ENCODE results near the gene TTLL5. TPM values are rescaled to one million over a fixed set of nuclear protein-coding genes. Genes with fewer than 3 reads are reported as not detected.

The TTLL5 gene
- total RNA-seq, 1 donor from 2014 or later = 51.9 TPM

- peak; percentile 90 for TF ChIP-seq CTCF (IDR thresholded peaks at IDR 0.05; ENCODE audit: unreplicated experiment)
- H3K4me3 Mint-ChIP-seq (ENCODE audit: low read depth) = no peak overlapping the region
- DNase-seq (ENCODE audit: low spot score, unreplicated experiment) = peak; percentile 32
- no peaks in the 10 kb centered on the region for H3K9me3 Mint-ChIP-seq (ENCODE audit: low read depth)
- no peaks in the 10 kb centered on the region for H3K27me3 Mint-ChIP-seq
- peaks cover 6% of the 10 kb centered on the region for H3K36me3 Mint-ChIP-seq (ENCODE audit: insufficient read depth)
- no peak overlapping the region for H3K27ac Mint-ChIP-seq
- H3K4me1 Mint-ChIP-seq (ENCODE audit: low read depth) = peaks cover 2% of the 10 kb centered on the region
Observed at GRCh38 chr14:75906680-75907280, 245.7 kb downstream of the TTLL5 start.

- H3K27me3 Mint-ChIP-seq = no peaks in the 10 kb centered on the region
- H3K27ac Mint-ChIP-seq = no peak overlapping the region
- no peaks in the 10 kb centered on the region for H3K9me3 Mint-ChIP-seq (ENCODE audit: low read depth)
- H3K36me3 Mint-ChIP-seq (ENCODE audit: insufficient read depth) = peaks cover 6% of the 10 kb centered on the region
- peaks cover 6% of the 10 kb centered on the region for H3K4me1 Mint-ChIP-seq (ENCODE audit: low read depth)
- DNase-seq (ENCODE audit: low spot score, unreplicated experiment) = no peak
- H3K4me3 Mint-ChIP-seq (ENCODE audit: low read depth) = no peak overlapping the region
- TF ChIP-seq CTCF (IDR thresholded peaks at IDR 0.05; ENCODE audit: unreplicated experiment) = no peak
Observed at GRCh38 chr14:75907756-75908359, 246.8 kb downstream of the TTLL5 start.

GRCh38 chr14:75909630-75910029 is 248.6 kb downstream of the TTLL5 start:
- Mint-ChIP-seq H3K27ac (no peak overlapping the region), H3K36me3 (ENCODE audit: insufficient read depth) (peaks cover 6% of the 10 kb centered on the region), H3K4me3 (ENCODE audit: low read depth) (no peak overlapping the region), H3K4me1 (ENCODE audit: low read depth) (peaks cover 6% of the 10 kb centered on the region), H3K9me3 (ENCODE audit: low read depth) (no peaks in the 10 kb centered on the region), H3K27me3 (no peaks in the 10 kb centered on the region)
- DNase-seq (ENCODE audit: low spot score, unreplicated experiment) = no peak
- TF ChIP-seq CTCF (IDR thresholded peaks at IDR 0.05; ENCODE audit: unreplicated experiment) = no peak

GRCh38 chr14:75910048-75910447 is 249.0 kb downstream of the TTLL5 start:
- peaks cover 6% of the 10 kb centered on the region for H3K4me1 Mint-ChIP-seq (ENCODE audit: low read depth)
- H3K4me3 Mint-ChIP-seq (ENCODE audit: low read depth) = no peak overlapping the region
- no peak for DNase-seq (ENCODE audit: low spot score, unreplicated experiment)
- no peaks in the 10 kb centered on the region for H3K9me3 Mint-ChIP-seq (ENCODE audit: low read depth)
- no peaks in the 10 kb centered on the region for H3K27me3 Mint-ChIP-seq
- TF ChIP-seq CTCF (IDR thresholded peaks at IDR 0.05; ENCODE audit: unreplicated experiment) = no peak
- no peak overlapping the region for H3K27ac Mint-ChIP-seq
- H3K36me3 Mint-ChIP-seq (ENCODE audit: insufficient read depth) = peaks cover 6% of the 10 kb centered on the region

GRCh38 chr14:75911883-75912282 is 250.8 kb downstream of the TTLL5 start:
- H3K4me3 Mint-ChIP-seq (ENCODE audit: low read depth) = no peak overlapping the region
- H3K36me3 Mint-ChIP-seq (ENCODE audit: insufficient read depth) = peaks cover 6% of the 10 kb centered on the region
- DNase-seq (ENCODE audit: low spot score, unreplicated experiment) = no peak
- peak overlapping the region; percentile 26 for H3K27ac Mint-ChIP-seq
- H3K27me3 Mint-ChIP-seq = no peaks in the 10 kb centered on the region
- peaks cover 6% of the 10 kb centered on the region for H3K4me1 Mint-ChIP-seq (ENCODE audit: low read depth)
- no peak for TF ChIP-seq CTCF (IDR thresholded peaks at IDR 0.05; ENCODE audit: unreplicated experiment)
- H3K9me3 Mint-ChIP-seq (ENCODE audit: low read depth) = no peaks in the 10 kb centered on the region
